GM23248 (cell line): ENCODE measurements around the gene UMAD1. TPM values are rescaled to one million over a fixed set of nuclear protein-coding genes. Genes with fewer than 3 reads are reported as not detected.

Source experiments
- DNase-seq: peaks from one replicate; pipeline ENCODE4 v3.0.0-alpha.2; 2015
- H2AFZ ChIP-seq: fragments of 200-600 bp; sonication (generic); 2 replicates; pipeline ENCODE4 v1.6.1; 2016; ENCODE audit warnings: antibody characterized with exemption
- H3F3A ChIP-seq: fragments of 200-600 bp; sonication (generic); 2 replicates; pipeline ENCODE4 v1.6.1; 2016; ENCODE audit warnings: mild to moderate bottlenecking, antibody characterized with exemption, mixed run types; ENCODE audit not compliant: insufficient read depth
- H3K27ac ChIP-seq: fragments of 200-600 bp; sonication (generic); 2 replicates; pipeline ENCODE4 v1.5.1; 2016; ENCODE audit warnings: mild to moderate bottlenecking
- H3K27me3 ChIP-seq: fragments of 200-600 bp; sonication (generic); replicated peaks from 2 replicates; pipeline ENCODE4 v1.6.1; 2016; ENCODE audit warnings: mild to moderate bottlenecking; ENCODE audit not compliant: insufficient read depth
- H3K36me3 ChIP-seq: fragments of 200-600 bp; sonication (generic); 2 replicates; pipeline ENCODE4 v1.6.1; 2016; ENCODE audit warnings: low read depth, mild to moderate bottlenecking
- H3K4me1 ChIP-seq: fragments of 200-600 bp; sonication (generic); 2 replicates; pipeline ENCODE4 v1.6.1; 2016; ENCODE audit warnings: mild to moderate bottlenecking; ENCODE audit not compliant: insufficient read depth
- H3K4me2 ChIP-seq: fragments of 200-600 bp; sonication (generic); one replicate; pipeline ENCODE4 v1.6.1; 2016; ENCODE audit warnings: mild to moderate bottlenecking; ENCODE audit not compliant: unreplicated experiment
- H3K4me3 ChIP-seq: fragments of 200-600 bp; sonication (generic); 2 replicates; pipeline ENCODE4 v1.5.1; 2016; ENCODE audit warnings: mild to moderate bottlenecking
- H3K79me2 ChIP-seq: fragments of 200-600 bp; sonication (generic); 2 replicates; pipeline ENCODE4 v1.6.1; 2016; ENCODE audit warnings: mild to moderate bottlenecking; ENCODE audit not compliant: insufficient read depth
- H3K9ac ChIP-seq: fragments of 200-600 bp; sonication (generic); 2 replicates; pipeline ENCODE4 v1.6.1; 2016; ENCODE audit warnings: mild to moderate bottlenecking
- H3K9me2 ChIP-seq: fragments of 200-600 bp; sonication (generic); 2 replicates; pipeline ENCODE4 v1.6.1; 2016; ENCODE audit warnings: mixed run types, mild to moderate bottlenecking, moderate library complexity; ENCODE audit not compliant: insufficient read depth
- H3K9me3 ChIP-seq: fragments of 200-600 bp; sonication (generic); one replicate; pipeline ENCODE4 v1.6.1; 2017; ENCODE audit warnings: low read depth
- H4K20me1 ChIP-seq: fragments of 200-600 bp; sonication (generic); 2 replicates; pipeline ENCODE4 v1.6.0; 2016; ENCODE audit not compliant: insufficient read depth
- EZH2 ChIP-seq: fragments of 200-600 bp; sonication (generic); IDR thresholded peaks from 2 replicates; pipeline ENCODE4 v1.6.1; 2018; ENCODE audit warnings: antibody characterized with exemption, mild to moderate bottlenecking; ENCODE audit not compliant: insufficient read depth, poor library complexity, severe bottlenecking
- EZH2phosphoT487 ChIP-seq: fragments of 200-600 bp; sonication (generic); IDR thresholded peaks from 2 replicates; pipeline ENCODE4 v1.6.1; 2018; ENCODE audit warnings: antibody characterized with exemption, moderate library complexity, mild to moderate bottlenecking, low read depth; ENCODE audit not compliant: insufficient read depth
- WGBS, 2 experiments: methylation state at CpG; one replicate each; pipeline ENCODE4 v1.1.6; 2015 to 2017; ENCODE audit warnings: low lambda C conversion rate in 2 of 2, low coverage in 1 of 2; ENCODE audit errors: missing lambda C conversion rate in 2 of 2; 5-methylcytosine and 5-hydroxymethylcytosine counted together
- in situ Hi-C: fragments of 300-500 bp; cut with MboI; formaldehyde crosslinking; loops from 2 replicates; pipeline ENCODE4 v1.15.0; 2020
- polyA plus RNA-seq: library from polyadenylated mRNA; unstranded; fragments of >200 nt; fragmentation: Nextera tagmentation; extraction: Ambion mirVana; gene quantifications from 2 replicates; pipeline ENCODE4 v1.2.1, GENCODE V29; 2016
- total RNA-seq: library from RNA; depleted of rRNA; stranded (reverse); fragments of >200 nt; shearing (Covaris generic); gene quantifications from 2 replicates; pipeline ENCODE4 v1.2.3, GENCODE V29; 2014

Gene UMAD1
- total and polyA plus RNA-seq, 2 experiments from 2014 or later: 11.8 to 18.6 TPM

GRCh38 chr7:7907306-7907705, 266.8 kb downstream of the UMAD1 start:
- Histone ChIP-seq H3K4me1 (peaks cover 6% of the 10 kb centered on the region; the same call in 1 of the 2 replicates), H3K4me3 (no peak overlapping the region), H3K9ac (no peak overlapping the region), H3F3A (peaks cover 9% of the 10 kb centered on the region; the same call in 1 of the 2 replicates), H3K9me2 (no peaks in the 10 kb centered on the region), H3K36me3 (no peaks in the 10 kb centered on the region), H4K20me1 (no peaks in the 10 kb centered on the region), H3K4me2 (no peak overlapping the region), H3K79me2 (no peaks in the 10 kb centered on the region), H3K27me3 (no peaks in the 10 kb centered on the region), H3K9me3 (no peaks in the 10 kb centered on the region), H2AFZ (no peak overlapping the region), H3K27ac (no peak overlapping the region)
- TF ChIP-seq EZH2 (no peak), EZH2phosphoT487 (no peak)
- in situ Hi-C loops: no loop called here
- DNase-seq: no peak
- 92 to 98% methylated on average over 2 of the region's 2 CpGs for WGBS, 2 experiments

- peaks cover 6% of the 10 kb centered on the region; the same call in 1 of the 2 replicates for H3K4me1 ChIP-seq
- no peaks in the 10 kb centered on the region for H3K79me2 ChIP-seq
- H3K4me3 ChIP-seq: no peak overlapping the region
- no peak for DNase-seq
- peaks cover 9% of the 10 kb centered on the region; the same call in 1 of the 2 replicates for H3F3A ChIP-seq
- H3K36me3 ChIP-seq: no peaks in the 10 kb centered on the region
- WGBS, 2 experiments: 60 to 77% methylated on average over 3 of the region's 3 CpGs
- H3K9me3 ChIP-seq: no peaks in the 10 kb centered on the region
- no peaks in the 10 kb centered on the region for H3K9me2 ChIP-seq
- no peak overlapping the region for H3K4me2 ChIP-seq
- no peaks in the 10 kb centered on the region for H3K27me3 ChIP-seq
- no peaks in the 10 kb centered on the region for H4K20me1 ChIP-seq
- no peak for TF ChIP-seq EZH2phosphoT487
- TF ChIP-seq EZH2: no peak
- no peak overlapping the region for H2AFZ ChIP-seq
- H3K27ac ChIP-seq: no peak overlapping the region
- H3K9ac ChIP-seq: no peak overlapping the region
- in situ Hi-C loops: no loop called here
These were observed 268.1 kb downstream of the UMAD1 start for GRCh38 chr7:7908622-7909145.

- Histone ChIP-seq H3K4me3 (no peak overlapping the region), H3K9me2 (no peaks in the 10 kb centered on the region), H3K27ac (no peak overlapping the region), H3K4me2 (no peak overlapping the region), H4K20me1 (no peaks in the 10 kb centered on the region), H3F3A (peaks cover 9% of the 10 kb centered on the region; the same call in 1 of the 2 replicates), H2AFZ (no peak overlapping the region), H3K4me1 (peaks cover 6% of the 10 kb centered on the region; the same call in 1 of the 2 replicates), H3K9me3 (no peaks in the 10 kb centered on the region), H3K9ac (no peak overlapping the region), H3K36me3 (no peaks in the 10 kb centered on the region), H3K79me2 (no peaks in the 10 kb centered on the region), H3K27me3 (no peaks in the 10 kb centered on the region)
- TF ChIP-seq EZH2phosphoT487: no peak
- no peak for TF ChIP-seq EZH2
- DNase-seq: no peak
- in situ Hi-C loops: no loop called here
- 61 to 68% methylated on average over 4 of the region's 4 CpGs for WGBS, 2 experiments
These were observed 268.8 kb downstream of the UMAD1 start for GRCh38 chr7:7909376-7909775.

- H3K4me2 ChIP-seq: peak overlapping the region; percentile 2
- no peak overlapping the region; the same call in 1 of the 2 replicates for H2AFZ ChIP-seq
- no peak overlapping the region for H3K4me3 ChIP-seq
- no peaks in the 10 kb centered on the region for H3K9me2 ChIP-seq
- DNase-seq: peak; percentile 59
- H3K9ac ChIP-seq: no peak overlapping the region
- WGBS, 2 experiments: 27 to 36% methylated on average over 4 of the region's 4 CpGs
- no peaks in the 10 kb centered on the region for H3K36me3 ChIP-seq
- TF ChIP-seq EZH2phosphoT487 (no peak), EZH2 (no peak)
- H3K27ac ChIP-seq: peak overlapping the region; percentile 34
- peaks cover 6% of the 10 kb centered on the region; the same call in 1 of the 2 replicates for H3K4me1 ChIP-seq
- H3K27me3 ChIP-seq: no peaks in the 10 kb centered on the region
- in situ Hi-C loops: no loop called here
- H4K20me1 ChIP-seq: no peaks in the 10 kb centered on the region
- peaks cover 9% of the 10 kb centered on the region; the same call in 1 of the 2 replicates for H3F3A ChIP-seq
- H3K79me2 ChIP-seq: no peaks in the 10 kb centered on the region
- H3K9me3 ChIP-seq: no peaks in the 10 kb centered on the region
These were observed 271.0 kb downstream of the UMAD1 start for GRCh38 chr7:7911369-7912123.
